ENCODE measurements around the gene PTK6. TPM values are rescaled to one million over a fixed set of nuclear protein-coding genes. Genes with fewer than 3 reads are reported as not detected.

PTK6 gene
- total and polyA plus RNA-seq, 8 donors: 0.61 to 4.5 (median 1.2) TPM

- H3K27me3 ChIP-seq: peaks cover 0 to 16% (median 0%) of the 10 kb centered on the region in 4 donors
Measured at GRCh38 chr20:63478346-63479302, 58.6 kb downstream of the PTK6 start.

More at GRCh38 chr20:63478346-63479302, 58.6 kb downstream of the PTK6 start:
- DNase-seq (no peak), ATAC-seq (no peak), FAIRE-seq (no peak)
- no peaks in the 10 kb centered on the region for H3K4me1 ChIP-seq
- H3K4me3 ChIP-seq: no peak overlapping the region
- H3K27ac ChIP-seq: no peak overlapping the region
- WGBS, 2 donors: 69 to 82% methylated on average over 34 of the region's 34 CpGs
- no peaks in the 10 kb centered on the region for H3K9me3 ChIP-seq
- TF ChIP-seq, protein P1, sequence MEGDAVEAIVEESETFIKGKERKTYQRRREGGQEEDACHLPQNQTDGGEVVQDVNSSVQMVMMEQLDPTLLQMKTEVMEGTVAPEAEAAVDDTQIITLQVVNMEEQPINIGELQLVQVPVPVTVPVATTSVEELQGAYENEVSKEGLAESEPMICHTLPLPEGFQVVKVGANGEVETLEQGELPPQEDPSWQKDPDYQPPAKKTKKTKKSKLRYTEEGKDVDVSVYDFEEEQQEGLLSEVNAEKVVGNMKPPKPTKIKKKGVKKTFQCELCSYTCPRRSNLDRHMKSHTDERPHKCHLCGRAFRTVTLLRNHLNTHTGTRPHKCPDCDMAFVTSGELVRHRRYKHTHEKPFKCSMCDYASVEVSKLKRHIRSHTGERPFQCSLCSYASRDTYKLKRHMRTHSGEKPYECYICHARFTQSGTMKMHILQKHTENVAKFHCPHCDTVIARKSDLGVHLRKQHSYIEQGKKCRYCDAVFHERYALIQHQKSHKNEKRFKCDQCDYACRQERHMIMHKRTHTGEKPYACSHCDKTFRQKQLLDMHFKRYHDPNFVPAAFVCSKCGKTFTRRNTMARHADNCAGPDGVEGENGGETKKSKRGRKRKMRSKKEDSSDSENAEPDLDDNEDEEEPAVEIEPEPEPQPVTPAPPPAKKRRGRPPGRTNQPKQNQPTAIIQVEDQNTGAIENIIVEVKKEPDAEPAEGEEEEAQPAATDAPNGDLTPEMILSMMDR (IDR thresholded peaks at IDR 0.05): no peak
- no peaks in the 10 kb centered on the region for H3K36me3 ChIP-seq
- intact Hi-C loops (cut with DNase I): no loop called here

Other genes with a start within 250 kb of the PTK6 start
- gene COL20A1, start 244.2 kb downstream of the PTK6 start, total RNA-seq: not detected
- under 1 TPM in 1 of 2 donors, not detected in 1; 0.05 TPM for gene COL20A1, start 244.2 kb downstream of the PTK6 start, polyA plus RNA-seq
- under 1 TPM in 1 of 6 donors, not detected in 5; 0.47 TPM for gene CHRNA4, start 176.0 kb downstream of the PTK6 start, total RNA-seq
- under 1 TPM in 1 of 2 donors, not detected in 1; 0.02 TPM for gene CHRNA4, start 176.0 kb downstream of the PTK6 start, polyA plus RNA-seq
- gene KCNQ2, start 64.7 kb downstream of the PTK6 start, total RNA-seq: 1 to 10 TPM in 4 of 6 donors, under 1 TPM in 2; 0.54 to 2.1 (median 1.4) TPM
- gene KCNQ2, start 64.7 kb downstream of the PTK6 start, polyA plus RNA-seq: 10 to 100 TPM in 1 of 2 donors, 1 to 10 TPM in 1; 5.8 to 12.5 TPM
- 10 to 100 TPM in 4 of 6 donors, 1 to 10 TPM in 2; 5.0 to 22.9 (median 15.4) TPM for gene EEF1A2, start 38.3 kb downstream of the PTK6 start, total RNA-seq
- 10 to 100 TPM; 28.2 to 86.9 TPM for gene EEF1A2, start 38.3 kb downstream of the PTK6 start, polyA plus RNA-seq
- gene PPDPF, start 16.6 kb downstream of the PTK6 start, total RNA-seq: 100 to 1,000 TPM in 4 of 6 donors, 10 to 100 TPM in 2; 77.7 to 194 (median 134) TPM
- 100 to 1,000 TPM; 205 to 224 TPM for gene PPDPF, start 16.6 kb downstream of the PTK6 start, polyA plus RNA-seq
- not detected for gene SRMS, start 10.4 kb upstream of the PTK6 start, total RNA-seq
- not detected for gene SRMS, start 10.4 kb upstream of the PTK6 start, polyA plus RNA-seq
- under 1 TPM in 4 of 6 donors, not detected in 2; 0.06 to 0.25 (median 0.09) TPM for gene FNDC11, start 16.8 kb upstream of the PTK6 start, total RNA-seq
- gene FNDC11, start 16.8 kb upstream of the PTK6 start, polyA plus RNA-seq: under 1 TPM; 0.27 to 0.35 TPM
- 10 to 100 TPM; 10.1 to 23.4 (median 13.0) TPM for gene HELZ2, start 36.9 kb upstream of the PTK6 start, total RNA-seq
- gene HELZ2, start 36.9 kb upstream of the PTK6 start, polyA plus RNA-seq: 10 to 100 TPM in 1 of 2 donors, 1 to 10 TPM in 1; 6.5 to 14.8 TPM
- gene GMEB2, start 89.7 kb upstream of the PTK6 start, total RNA-seq: 1 to 10 TPM; 4.1 to 8.2 (median 5.2) TPM
- gene GMEB2, start 89.7 kb upstream of the PTK6 start, polyA plus RNA-seq: 10 to 100 TPM in 1 of 2 donors, 1 to 10 TPM in 1; 8.8 to 10.4 TPM
- gene STMN3, start 116.0 kb upstream of the PTK6 start, total RNA-seq: 10 to 100 TPM in 2 of 6 donors, 1 to 10 TPM in 4; 4.4 to 13.1 (median 7.9) TPM
- 10 to 100 TPM; 17.4 to 37.8 TPM for gene STMN3, start 116.0 kb upstream of the PTK6 start, polyA plus RNA-seq
- gene RTEL1, start 120.9 kb upstream of the PTK6 start, total RNA-seq: 10 to 100 TPM; 10.5 to 19.2 (median 13.9) TPM
- 10 to 100 TPM; 28.4 to 36.6 TPM for gene RTEL1, start 120.9 kb upstream of the PTK6 start, polyA plus RNA-seq
- 1 to 10 TPM in 4 of 6 donors, under 1 TPM in 2; 0.31 to 2.7 (median 1.7) TPM for gene TNFRSF6B, start 159.3 kb upstream of the PTK6 start, total RNA-seq
- gene TNFRSF6B, start 159.3 kb upstream of the PTK6 start, polyA plus RNA-seq: 10 to 100 TPM; 14.0 to 31.0 TPM
- 10 to 100 TPM; 13.9 to 27.0 (median 18.9) TPM for gene ARFRP1, start 170.6 kb upstream of the PTK6 start, total RNA-seq
- 10 to 100 TPM; 45.1 to 47.7 TPM for gene ARFRP1, start 170.6 kb upstream of the PTK6 start, polyA plus RNA-seq
- 10 to 100 TPM in 4 of 6 donors, 1 to 10 TPM in 2; 9.3 to 15.8 (median 11.1) TPM for gene ZGPAT, start 170.7 kb upstream of the PTK6 start, total RNA-seq
- 10 to 100 TPM; 42.6 to 61.6 TPM for gene ZGPAT, start 170.7 kb upstream of the PTK6 start, polyA plus RNA-seq
- 1 to 10 TPM; 2.6 to 6.0 (median 3.1) TPM for gene LIME1, start 199.3 kb upstream of the PTK6 start, total RNA-seq
- 10 to 100 TPM; 44.6 to 46.6 TPM for gene LIME1, start 199.3 kb upstream of the PTK6 start, polyA plus RNA-seq
- 10 to 100 TPM; 25.8 to 44.2 (median 30.6) TPM for gene SLC2A4RG, start 202.4 kb upstream of the PTK6 start, total RNA-seq
- gene SLC2A4RG, start 202.4 kb upstream of the PTK6 start, polyA plus RNA-seq: 10 to 100 TPM; 63.2 to 67.1 TPM